GM18861 (cell line): ENCODE data around the gene PPP2R5C.
A peak's percentile ranks its signal among the peaks of the same experiment; 100 is the strongest.
"Not testable (repeated sequence)": the region's sequence is repeated elsewhere in the genome, so short reads cannot be mapped to it uniquely, and the experiment has no call there.

Source experiments
- ATAC-seq: cut with Tn5 transposase; IDR thresholded peaks from one replicate; pipeline ENCODE4 v1.9.1; 2021; ENCODE audit not compliant: unreplicated experiment

The PPP2R5C gene

DNA sequence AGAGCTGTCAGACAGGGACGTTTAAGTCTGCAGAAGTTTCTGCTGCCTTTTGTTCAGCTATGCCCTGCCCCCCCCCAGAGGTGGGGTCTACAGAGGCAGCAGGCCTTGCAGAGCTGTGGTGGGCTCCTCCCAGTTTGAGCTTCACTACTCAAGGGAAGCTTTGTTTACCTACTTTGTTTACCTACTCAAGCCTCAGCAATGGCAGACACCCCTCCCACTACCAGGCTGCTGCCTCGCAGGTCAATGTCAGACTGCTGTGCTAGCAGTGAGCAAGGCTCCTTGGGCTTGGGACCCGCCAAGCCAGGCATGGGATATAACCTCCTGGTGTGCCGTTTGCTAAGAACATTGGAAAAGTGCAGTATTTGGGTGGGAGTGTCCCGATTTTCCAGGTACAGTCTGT lies 11.8 kb upstream of the PPP2R5C start:
- not testable (repeated sequence) for ATAC-seq

DNA sequence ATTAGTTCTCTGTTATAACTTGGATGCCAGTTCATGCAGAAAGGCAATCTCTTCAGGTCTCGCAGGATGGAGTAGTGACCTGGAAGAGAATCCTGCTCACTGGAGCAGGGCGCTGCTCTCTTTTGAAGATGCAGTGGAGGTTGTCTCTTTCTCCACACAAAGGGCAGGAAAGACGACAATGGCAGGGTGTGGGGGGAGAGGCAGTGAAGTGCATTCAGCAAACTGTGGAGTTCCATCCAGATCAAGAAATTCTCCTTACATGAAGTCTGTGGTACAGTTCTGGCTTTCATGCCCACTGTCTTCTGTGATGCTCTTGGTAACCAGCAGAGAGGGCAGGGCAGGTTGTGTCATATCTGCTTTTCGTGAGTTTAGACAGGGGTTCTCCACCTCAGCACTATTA lies 6.6 kb upstream of the PPP2R5C start:
- no peak for ATAC-seq

DNA sequence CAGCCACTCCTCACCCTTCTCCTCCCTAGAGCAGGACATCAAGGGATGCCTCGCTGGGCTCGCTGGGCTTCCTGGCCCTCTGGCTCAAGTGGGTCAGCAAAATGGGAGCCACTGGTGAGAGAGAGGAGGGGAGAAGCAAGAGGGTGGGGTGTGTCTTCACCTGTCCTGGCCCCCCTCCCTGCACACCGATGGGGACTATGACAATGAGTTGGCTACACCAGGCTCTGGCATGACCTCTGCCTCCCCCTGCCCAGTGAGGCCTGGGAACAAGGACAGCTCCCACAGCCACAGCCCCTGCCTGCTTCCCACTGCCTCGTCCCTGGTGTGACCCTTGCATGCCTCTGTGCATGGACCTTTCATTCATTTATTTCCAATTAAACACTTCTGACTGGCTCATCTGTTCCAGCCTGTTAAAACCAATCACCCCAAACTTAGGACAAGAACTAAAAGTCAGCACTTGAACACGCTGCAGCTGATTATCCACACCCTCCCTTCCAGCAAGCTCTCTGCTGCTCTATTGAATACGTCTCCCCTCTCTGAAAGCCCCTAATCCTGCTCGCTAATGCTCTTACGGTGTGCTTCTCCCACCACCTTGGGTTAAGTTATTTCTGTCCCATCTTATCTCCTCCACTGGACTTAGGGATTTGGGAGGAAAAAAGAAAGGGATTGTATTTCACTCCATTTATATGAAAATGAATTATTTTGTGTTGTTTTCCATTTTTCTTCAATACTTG lies 5.8 kb upstream of the PPP2R5C start:
- no peak for ATAC-seq

DNA sequence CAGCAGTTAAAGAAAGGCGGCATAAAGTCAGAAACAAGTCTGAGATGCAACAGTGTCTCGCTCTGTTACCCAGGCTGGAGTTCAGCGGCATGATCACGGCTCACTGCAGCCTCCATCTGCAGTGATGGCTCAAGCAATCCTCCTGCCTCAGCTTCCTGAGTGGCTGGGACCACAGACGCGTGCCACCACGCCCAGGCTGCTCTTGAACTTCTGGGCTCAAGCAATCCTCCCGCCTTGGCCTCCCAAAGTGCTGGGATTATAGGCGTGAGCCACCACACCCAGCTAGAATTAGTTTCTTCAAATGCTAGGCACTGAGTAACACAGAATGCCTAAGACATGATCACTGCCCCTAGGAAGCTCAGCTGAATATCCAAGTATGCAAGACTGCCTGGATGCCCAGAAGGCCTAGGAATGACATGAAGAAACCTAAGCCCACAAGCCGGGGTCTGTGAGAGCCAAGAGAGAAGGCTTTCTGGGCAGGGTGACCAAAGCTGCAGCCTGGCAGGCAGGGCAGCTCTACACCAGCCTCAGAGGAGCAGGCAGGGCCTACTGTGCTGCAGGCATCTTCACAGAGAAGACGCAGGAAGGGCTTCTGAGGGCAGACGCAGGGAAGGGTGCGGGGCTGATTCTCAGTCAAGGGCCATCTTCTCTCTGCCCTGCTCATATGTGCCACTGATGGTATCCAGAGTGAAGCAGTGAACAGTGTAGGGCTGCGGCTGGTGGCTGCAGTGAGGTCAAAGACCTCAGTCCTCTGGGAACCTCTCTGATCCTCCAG lies 4.3 kb upstream of the PPP2R5C start:
- ATAC-seq = no peak

DNA sequence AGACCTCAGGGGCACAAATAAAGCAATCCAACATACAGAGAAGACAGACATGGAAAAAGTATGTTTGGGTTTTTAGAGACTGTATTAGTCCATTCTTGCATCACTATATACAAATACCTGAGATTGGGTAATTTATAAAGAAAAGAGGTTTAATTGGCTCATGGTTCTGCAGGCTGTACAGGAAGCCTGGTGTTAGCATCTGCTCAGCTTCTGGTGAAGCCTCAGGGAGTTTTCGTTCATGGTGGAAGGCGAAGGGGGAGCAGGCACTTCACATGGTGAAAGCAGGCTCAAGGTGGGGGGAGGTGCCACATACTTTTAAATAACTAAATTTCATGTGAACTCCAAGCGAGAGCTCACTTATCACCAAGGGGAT lies 3.7 kb upstream of the PPP2R5C start:
- no peak for ATAC-seq

GRCh38 chr14:101758913-101759593 lies 2.5 kb upstream of the PPP2R5C start:
- ATAC-seq = no peak

- no peak for ATAC-seq
Measured at GRCh38 chr14:101760138-101761011, 1.1 kb upstream of the PPP2R5C start.

DNA sequence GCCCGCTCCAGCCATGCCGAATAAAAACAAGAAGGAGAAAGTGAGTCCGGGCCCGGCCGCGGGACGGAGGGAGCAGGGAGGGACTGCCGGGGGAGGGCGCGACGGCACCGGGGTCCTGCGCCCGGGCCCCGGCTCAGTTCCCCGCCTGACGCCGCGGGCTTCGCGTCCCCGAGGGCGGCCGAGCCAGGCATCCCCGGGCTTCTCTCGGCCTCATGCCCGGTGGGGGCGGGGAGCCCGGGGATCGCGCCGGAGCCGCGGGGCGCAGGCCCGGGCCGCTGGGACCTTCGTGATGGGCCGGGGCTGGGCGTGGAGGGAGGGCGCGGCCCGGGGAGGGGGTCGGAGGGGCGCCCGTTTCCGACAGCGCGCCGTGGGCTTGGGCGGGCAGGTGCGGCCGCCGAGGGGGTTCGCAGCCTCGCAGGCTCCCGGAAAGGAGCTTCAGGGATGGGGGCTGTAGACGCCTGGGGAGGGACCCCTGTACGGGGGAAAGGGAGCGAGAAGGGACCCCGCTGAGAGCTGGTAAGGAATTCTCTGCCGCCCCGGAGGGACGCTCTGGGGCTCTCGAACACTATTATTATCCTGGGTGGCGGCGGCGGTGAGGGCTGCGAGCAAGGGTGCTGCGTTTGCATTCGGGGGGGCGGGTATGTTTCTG lies 496 bp downstream of the PPP2R5C start:
- ATAC-seq = peak; percentile 25

DNA sequence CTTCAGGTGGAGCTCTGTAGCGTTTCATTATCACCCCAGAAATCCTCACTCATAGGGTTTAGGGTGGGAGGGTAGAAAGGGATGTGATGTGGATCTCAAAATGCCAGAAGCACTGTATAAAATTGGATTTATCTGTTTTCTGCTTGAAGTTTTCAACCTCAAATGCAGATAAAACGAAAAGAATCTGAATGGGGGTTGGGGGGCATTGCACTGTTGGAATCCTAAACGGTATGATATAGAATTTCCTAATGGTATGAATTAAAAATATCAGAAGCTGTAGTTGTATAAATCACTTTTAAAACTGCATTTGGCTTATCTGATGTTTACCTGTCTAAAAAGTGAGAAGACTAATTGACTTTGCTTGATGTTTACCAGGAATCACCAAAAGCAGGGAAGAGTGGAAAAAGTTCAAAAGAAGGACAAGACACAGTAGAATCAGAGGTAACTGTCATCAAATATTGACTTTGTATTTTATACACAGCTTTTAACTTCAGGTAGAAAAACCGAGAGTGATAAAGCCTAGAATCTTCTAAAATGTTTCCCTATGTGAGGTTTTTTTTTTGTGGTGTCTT lies 1.1 kb downstream of the PPP2R5C start:
- no peak for ATAC-seq

DNA sequence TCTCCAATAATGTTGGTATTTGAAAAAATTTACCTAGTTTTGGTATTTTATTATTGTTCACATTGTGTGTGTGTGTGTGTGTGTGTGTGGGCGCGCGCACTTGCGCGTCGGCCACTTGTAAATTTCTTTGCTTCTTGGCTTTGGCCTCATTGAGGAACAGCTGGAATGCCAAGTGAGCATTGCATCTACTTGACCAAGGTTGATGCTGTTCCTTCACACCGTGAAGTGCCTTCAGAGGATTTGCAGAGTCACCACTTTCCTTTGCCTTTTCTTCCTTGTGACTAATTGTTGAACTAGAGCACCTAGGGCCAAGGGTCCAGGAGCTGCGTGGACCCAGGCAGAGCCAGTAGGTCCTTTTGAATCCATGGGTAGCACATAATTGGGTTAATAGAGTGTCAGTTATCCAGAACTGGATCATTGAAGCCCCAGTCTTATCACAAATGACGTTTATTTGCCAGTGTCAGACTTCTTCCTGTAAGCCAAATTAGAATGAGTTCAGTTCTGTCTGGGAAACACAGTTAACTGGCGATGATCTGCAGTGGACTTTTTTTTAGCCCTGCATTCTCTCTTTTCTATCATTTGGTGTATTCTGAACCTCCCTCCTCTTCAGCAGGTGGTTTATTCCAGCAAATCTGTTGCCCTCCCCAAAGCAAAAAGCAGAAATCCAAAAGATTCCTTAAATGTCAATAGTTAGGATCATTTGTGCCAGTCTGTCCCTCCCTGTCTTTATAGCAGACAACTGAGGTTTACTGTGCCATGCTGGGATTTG lies 2.6 kb downstream of the PPP2R5C start:
- no peak for ATAC-seq

- no peak for ATAC-seq
Measured at GRCh38 chr14:101767618-101768362, 6.3 kb downstream of the PPP2R5C start.

- ATAC-seq = no peak
Measured at GRCh38 chr14:101770183-101770582, 8.7 kb downstream of the PPP2R5C start.

DNA sequence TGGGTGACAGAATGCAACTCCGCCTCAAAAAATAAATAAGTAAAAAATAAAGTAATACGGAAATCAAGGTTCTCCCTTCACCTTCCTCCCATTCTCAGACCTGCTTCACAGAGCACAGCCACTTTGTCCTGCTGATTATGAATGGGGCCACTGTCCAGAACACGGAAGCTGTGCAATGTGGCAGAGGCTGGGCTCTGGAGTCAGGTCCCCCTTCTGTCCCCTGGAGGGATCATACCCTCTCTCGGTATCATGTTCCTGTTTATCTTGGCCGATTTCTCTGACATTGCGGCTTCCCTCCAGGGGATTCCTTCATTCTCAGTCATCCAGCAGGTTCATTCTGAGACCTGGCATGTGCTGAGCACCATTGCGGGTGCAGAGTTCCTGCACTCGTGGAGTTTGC lies 11.3 kb downstream of the PPP2R5C start:
- no peak for ATAC-seq

- ATAC-seq = no peak
Measured at GRCh38 chr14:101773378-101773777, 11.9 kb downstream of the PPP2R5C start.

GRCh38 chr14:101774006-101774795 lies 12.7 kb downstream of the PPP2R5C start:
- ATAC-seq = no peak

GRCh38 chr14:101774814-101775213 lies 13.3 kb downstream of the PPP2R5C start:
- no peak for ATAC-seq

DNA sequence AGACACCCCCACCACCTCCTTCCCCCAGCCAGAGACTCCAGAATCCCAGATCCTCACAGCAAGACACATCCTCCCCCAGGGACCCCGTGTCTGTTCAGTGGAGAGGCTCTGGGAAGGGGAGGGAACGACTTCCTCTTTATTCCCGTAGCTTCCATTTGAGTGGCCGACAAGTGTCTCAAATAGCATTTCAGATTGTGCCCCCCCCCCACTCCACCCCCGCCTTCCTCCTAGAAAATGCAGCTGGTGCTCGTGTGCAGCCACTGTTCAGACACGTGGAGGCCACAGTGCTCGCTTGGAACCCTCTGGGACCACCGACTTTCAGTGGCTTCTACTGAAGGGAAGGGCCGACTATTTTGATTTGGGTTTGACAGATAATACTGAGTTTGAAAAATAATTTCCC lies 14.3 kb downstream of the PPP2R5C start:
- ATAC-seq = no peak

GRCh38 chr14:101776344-101776743 lies 14.8 kb downstream of the PPP2R5C start:
- ATAC-seq = no peak
